IMR-90 (cell line): ENCODE results near the gene TMEM38A. TPM values are rescaled to one million over a fixed set of nuclear protein-coding genes. Genes with fewer than 3 reads are reported as not detected.
"Not testable (repeated sequence)": the region's sequence is repeated elsewhere in the genome, so short reads cannot be mapped to it uniquely, and the experiment has no call there.

ENCODE experiments used
- ATAC-seq: fragments of 200-7000 bp; cut with Tn5 transposase; 2 replicates; pipeline ENCODE4 v1.9.1; 2020; ENCODE audit warnings: low read depth, mild to moderate bottlenecking, moderate library complexity
- BruUV-seq: library from RNA; stranded (reverse); fragments of 400-500 nt; replicated peaks from 2 replicates; lab custom pipeline; 2021; lab: Mats Ljungman, UMichigan
- CTCF ChIA-PET: fragments of 300-600 bp; formaldehyde crosslinking; extraction: SDS; loops from one replicate; lab custom pipeline; 2021; ENCODE audit warnings: antibody characterized with exemption; lab: Yijun Ruan, JAX
- POLR2A ChIA-PET: fragments of 300-600 bp; sonication (Branson Sonifier 250); formaldehyde crosslinking; loops from one replicate; lab custom pipeline; 2022; ENCODE audit warnings: antibody characterized with exemption; ENCODE audit not compliant: unreplicated experiment; lab: Charles Lee
- DNase-seq: peaks from one replicate; pipeline ENCODE4 v3.0.0; 2013
- H2AFZ ChIP-seq: replicated peaks from 2 replicates; pipeline ENCODE3; 2013; ENCODE audit warnings: low read length, mild to moderate bottlenecking; ENCODE audit not compliant: poor library complexity
- H2AK5ac ChIP-seq: 2 replicates; pipeline ENCODE4 v1.6.1; 2013; ENCODE audit warnings: low read depth, low read length, inconsistent platforms
- H2AK9ac ChIP-seq: replicated peaks from 2 replicates; pipeline ENCODE3; 2013; ENCODE audit warnings: mild to moderate bottlenecking, low read depth, low read length, moderate library complexity; ENCODE audit not compliant: poor library complexity
- H2BK120ac ChIP-seq: 2 replicates; pipeline ENCODE4 v1.6.1; 2013; ENCODE audit warnings: low read depth, low read length, inconsistent platforms
- H2BK15ac ChIP-seq: 3 replicates; pipeline ENCODE4 v1.6.1; 2013; ENCODE audit warnings: low read depth, low read length, inconsistent platforms
- H2BK20ac ChIP-seq: 2 replicates; pipeline ENCODE4 v1.6.1; 2013; ENCODE audit warnings: low read depth, mild to moderate bottlenecking, inconsistent platforms, low read length, moderate library complexity
- H2BK5ac ChIP-seq: 2 replicates; pipeline ENCODE4 v1.6.1; 2013; ENCODE audit warnings: mild to moderate bottlenecking, low read depth, low read length, inconsistent platforms; ENCODE audit not compliant: poor library complexity, severe bottlenecking
- H3K14ac ChIP-seq: replicated peaks from 2 replicates; pipeline ENCODE4 v1.6.1; 2013; ENCODE audit warnings: low read depth, low read length, inconsistent platforms
- H3K18ac ChIP-seq: 2 replicates; pipeline ENCODE4 v1.6.1; 2013; ENCODE audit warnings: low read depth, low read length, control low read depth
- H3K23ac ChIP-seq: 2 replicates; pipeline ENCODE4 v1.6.1; 2013; ENCODE audit warnings: low read depth, low read length, inconsistent platforms
- H3K27ac ChIP-seq: 2 replicates; pipeline ENCODE4 v1.5.1; 2013; ENCODE audit warnings: mild to moderate bottlenecking, control low read depth, low read length; ENCODE audit not compliant: insufficient read depth
- H3K27me3 ChIP-seq: 2 replicates; pipeline ENCODE4 v1.6.1; 2013; ENCODE audit warnings: low read length; ENCODE audit not compliant: control insufficient read depth, insufficient read depth
- H3K36me3 ChIP-seq: 2 replicates; pipeline ENCODE4 v1.6.1; 2013; ENCODE audit warnings: low read length, mixed read lengths; ENCODE audit not compliant: control insufficient read depth, insufficient read depth
- H3K4ac ChIP-seq: 2 replicates; pipeline ENCODE4 v1.6.1; 2013; ENCODE audit warnings: low read depth, low read length, inconsistent platforms
- H3K4me1 ChIP-seq: 2 replicates; pipeline ENCODE4 v1.6.1; 2013; ENCODE audit warnings: low read length, mixed read lengths; ENCODE audit not compliant: control insufficient read depth, insufficient read depth
- H3K4me2 ChIP-seq: 2 replicates; pipeline ENCODE4 v1.6.1; 2013; ENCODE audit warnings: low read depth, mild to moderate bottlenecking, control low read depth, low read length, moderate library complexity
- H3K4me3 ChIP-seq: 2 replicates; pipeline ENCODE4 v1.5.1; 2013; ENCODE audit warnings: low read depth, mild to moderate bottlenecking, control low read depth, low read length, moderate library complexity; ENCODE audit not compliant: insufficient read depth
- H3K56ac ChIP-seq: 2 replicates; pipeline ENCODE4 v1.6.1; 2013; ENCODE audit warnings: low read length, inconsistent platforms; ENCODE audit not compliant: insufficient read depth; ENCODE audit errors: extremely low read depth
- H3K79me1 ChIP-seq, 2 experiments: 2 replicates each; pipeline ENCODE4 v1.6.1; 2013; ENCODE audit warnings: low read length in 2 of 2, inconsistent platforms in 1 of 2, low read depth in 1 of 2
- H3K9ac ChIP-seq: 2 replicates; pipeline ENCODE4 v1.6.1; 2013; ENCODE audit warnings: low read depth, low read length, control low read depth
- H3K9me1 ChIP-seq: 2 replicates; pipeline ENCODE4 v1.6.1; 2013; ENCODE audit warnings: low read length, inconsistent platforms; ENCODE audit not compliant: insufficient read depth
- H3K9me3 ChIP-seq: 2 replicates; pipeline ENCODE4 v1.6.1; 2013; ENCODE audit warnings: low read length; ENCODE audit not compliant: control insufficient read depth, insufficient read depth
- H4K20me1 ChIP-seq: 2 replicates; pipeline ENCODE4 v1.6.1; 2013; ENCODE audit warnings: low read length, inconsistent platforms; ENCODE audit not compliant: insufficient read depth
- H4K5ac ChIP-seq: 2 replicates; pipeline ENCODE4 v1.6.1; 2013; ENCODE audit warnings: mild to moderate bottlenecking, low read depth, low read length, control low read depth
- H4K8ac ChIP-seq, 2 experiments: 2 replicates each; pipeline ENCODE4 v1.6.1; 2013; ENCODE audit warnings: low read depth in 2 of 2, low read length in 2 of 2, control low read depth in 1 of 2, inconsistent platforms in 1 of 2
- H4K91ac ChIP-seq: 2 replicates; pipeline ENCODE4 v1.6.1; 2013; ENCODE audit warnings: low read depth, low read length, inconsistent platforms; ENCODE audit not compliant: insufficient read depth
- MAZ ChIP-seq: IDR thresholded peaks from 2 replicates; pipeline ENCODE4 v1.6.1; 2012; ENCODE audit warnings: low read depth, mild to moderate bottlenecking, low read length, improper control_type of control experiment, moderate library complexity, borderline replicate concordance
- MXI1 ChIP-seq: IDR thresholded peaks from 2 replicates; pipeline ENCODE4 v1.6.1; 2012; ENCODE audit warnings: low read depth, mild to moderate bottlenecking, low read length, moderate library complexity, borderline replicate concordance
- NFE2L2 ChIP-seq: fragments of 150-350 bp; IDR thresholded peaks from 2 replicates; pipeline ENCODE4 v1.6.1; 2016; ENCODE audit warnings: low read depth, mild to moderate bottlenecking, low read length
- POLR2A ChIP-seq: IDR thresholded peaks from 2 replicates; pipeline ENCODE4 v1.6.1; 2012; ENCODE audit warnings: mild to moderate bottlenecking, low read depth, low read length
- RAD21 ChIP-seq: IDR thresholded peaks from 2 replicates; pipeline ENCODE4 v1.6.1; 2012; ENCODE audit warnings: low read length, improper control_type of control experiment
- RFX5 ChIP-seq: IDR thresholded peaks from 2 replicates; pipeline ENCODE4 v1.8.0; 2012; ENCODE audit warnings: low read depth, mild to moderate bottlenecking, low read length, moderate library complexity
- WGBS, 2 experiments: methylation state at CpG; one replicate each; pipeline versions ENCODE4 v1.1.5 to v1.1.7; 2013; ENCODE audit warnings: missing lambda C conversion rate in 2 of 2; ENCODE audit not compliant: insufficient read length in 1 of 2; ENCODE audit errors: extremely low coverage in 2 of 2; 5-methylcytosine and 5-hydroxymethylcytosine counted together
- dilution Hi-C: fragments of 300-500 bp; cut with HindIII; formaldehyde crosslinking; loops from one replicate; pipeline ENCODE4 v1.14.3; 2018; ENCODE audit warnings: low sequenced_read_pairs; ENCODE audit not compliant: unreplicated experiment
- in situ Hi-C: fragments of 300-500 bp; cut with MboI; formaldehyde crosslinking; loops from 3 replicates; pipeline ENCODE4 v1.14.3; 2019; ENCODE audit warnings: low sequenced_read_pairs, inconsistent platforms, mixed read lengths
- intact Hi-C: fragments of 100-400 bp; cut with micrococcal nuclease; formaldehyde crosslinking; loops from 2 replicates; pipeline ENCODE4 v1.10.0; 2022
- polyA plus RNA-seq, 3 experiments: library from polyadenylated mRNA; depleted of rRNA; stranded (reverse); fragments of >200 nt; gene quantifications; 2 replicates each; pipeline ENCODE4 v1.2.3, GENCODE V29; 2012; ENCODE audit warnings: low replicate concordance in 1 of 3
- total RNA-seq: library from RNA; depleted of rRNA; stranded (reverse); fragments of >200 nt; gene quantifications from 2 replicates; pipeline ENCODE4 v1.2.3, GENCODE V29; 2012
- TF ChIP-seq, protein P1 (sequence below): fragments of 150-350 bp; IDR thresholded peaks from 2 replicates; pipeline ENCODE4 v1.6.1; 2017; ENCODE audit warnings: mild to moderate bottlenecking, antibody characterized with exemption, low read length, low read depth

The TMEM38A gene
- total and polyA plus RNA-seq, 2 of the 4 experiments (the other 2 are of a cell fraction): 1.3 to 2.0 TPM

DNA sequence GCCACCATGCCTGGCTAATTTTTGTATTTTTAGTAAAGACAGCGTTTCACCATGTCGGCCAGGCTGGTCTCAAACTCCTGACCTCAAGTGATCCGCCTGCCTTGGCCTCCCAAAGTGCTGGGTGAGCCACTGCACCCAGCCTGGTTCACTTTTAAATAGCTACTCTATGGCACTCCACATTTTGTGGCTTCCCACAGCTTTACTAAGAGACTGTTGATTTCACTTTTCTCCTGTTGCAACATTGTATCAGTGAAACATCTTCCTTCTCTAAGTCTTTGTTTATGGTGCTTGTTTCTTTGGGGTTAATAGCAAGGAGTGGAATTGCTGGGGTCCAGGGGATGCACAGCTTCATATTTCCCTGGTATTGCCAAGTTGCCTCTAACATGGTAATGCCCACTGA lies 12.3 kb downstream of the TMEM38A start:
- CTCF ChIA-PET: no interaction called here

DNA sequence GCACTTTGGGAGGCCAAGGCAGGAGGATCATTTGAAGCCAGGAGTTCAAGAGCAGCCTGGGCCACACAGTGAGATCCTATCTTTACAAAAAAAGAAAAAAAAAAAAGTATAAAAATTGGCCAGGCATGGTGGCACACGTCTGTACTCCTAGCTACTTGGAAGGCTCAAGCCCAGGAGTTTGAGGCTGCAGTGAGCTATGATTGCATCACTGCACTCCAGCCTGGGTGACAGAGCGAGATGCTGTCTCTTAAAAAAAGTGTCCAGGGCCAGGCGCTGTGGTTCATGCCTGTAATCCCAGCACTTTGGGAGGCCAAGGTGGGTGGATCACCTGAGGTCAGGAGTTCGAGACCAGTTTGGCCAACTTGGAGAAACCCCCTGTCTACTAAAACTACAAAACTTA lies 12.9 kb downstream of the TMEM38A start:
- CTCF ChIA-PET, ATAC-seq, H3K4me2 ChIP-seq: not testable (repeated sequence)

More for the DNA sequence above, 12.3 kb downstream of the TMEM38A start:
- Histone ChIP-seq H2BK120ac (no peak overlapping the region), H2BK20ac (no peak overlapping the region), H2AK9ac (no peak overlapping the region), H3K23ac (no peak overlapping the region), H3K4me1 (no peaks in the 10 kb centered on the region), H3K27me3 (no peaks in the 10 kb centered on the region), H2BK15ac (no peak overlapping the region), H4K91ac (no peak overlapping the region), H4K5ac (no peak overlapping the region), H3K9me3 (no peaks in the 10 kb centered on the region), H3K18ac (no peak overlapping the region), H2BK5ac (no peak overlapping the region), H3K4ac (no peak overlapping the region), H3K56ac (no peak overlapping the region), H3K9ac (no peak overlapping the region), H3K4me3 (no peak overlapping the region), H3K9me1 (no peaks in the 10 kb centered on the region), H3K27ac (no peak overlapping the region), H4K8ac (no peak overlapping the region), H3K36me3 (no peaks in the 10 kb centered on the region), H3K14ac (no peak overlapping the region), H3K79me1 (no peaks in the 10 kb centered on the region), H4K20me1 (no peaks in the 10 kb centered on the region), H2AFZ (no peak overlapping the region), H2AK5ac (no peak overlapping the region), H3K4me2 (no peak overlapping the region)
- in situ Hi-C loops: no loop called here
- POLR2A ChIA-PET: no interaction called here
- ATAC-seq (no peak), DNase-seq (no peak)
- dilution Hi-C loops: no loop called here
- WGBS, 2 experiments: 90% methylated on average over 2 of the region's 3 CpGs; no CpG with 5 or more reads in 1 of the 2 experiments
- no peak for TF ChIP-seq RAD21
- no peak for TF ChIP-seq MXI1
- no peak for TF ChIP-seq MAZ
- TF ChIP-seq NFE2L2: no peak
- no peak for TF ChIP-seq POLR2A
- TF ChIP-seq, protein P1, sequence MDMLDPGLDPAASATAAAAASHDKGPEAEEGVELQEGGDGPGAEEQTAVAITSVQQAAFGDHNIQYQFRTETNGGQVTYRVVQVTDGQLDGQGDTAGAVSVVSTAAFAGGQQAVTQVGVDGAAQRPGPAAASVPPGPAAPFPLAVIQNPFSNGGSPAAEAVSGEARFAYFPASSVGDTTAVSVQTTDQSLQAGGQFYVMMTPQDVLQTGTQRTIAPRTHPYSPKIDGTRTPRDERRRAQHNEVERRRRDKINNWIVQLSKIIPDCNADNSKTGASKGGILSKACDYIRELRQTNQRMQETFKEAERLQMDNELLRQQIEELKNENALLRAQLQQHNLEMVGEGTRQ: no peak
- no peak for TF ChIP-seq RFX5
- intact Hi-C loops: no loop called here
- no TSS peak for BruUV-seq

More for the DNA sequence above, 12.9 kb downstream of the TMEM38A start:
- H3K79me1 ChIP-seq, H3K27ac ChIP-seq, H2AK9ac ChIP-seq, H3K14ac ChIP-seq, H3K9me3 ChIP-seq, H3K36me3 ChIP-seq, H4K20me1 ChIP-seq, dilution Hi-C loops, H3K4me3 ChIP-seq, DNase-seq, intact Hi-C loops, H4K91ac ChIP-seq, H3K4me1 ChIP-seq, H3K9me1 ChIP-seq, in situ Hi-C loops, H3K18ac ChIP-seq, H2BK15ac ChIP-seq, H2AFZ ChIP-seq, H2BK20ac ChIP-seq, H2AK5ac ChIP-seq, BruUV-seq, H2BK120ac ChIP-seq, H2BK5ac ChIP-seq, H3K9ac ChIP-seq, H4K8ac ChIP-seq, H3K56ac ChIP-seq, H4K5ac ChIP-seq, H3K23ac ChIP-seq, H3K27me3 ChIP-seq, POLR2A ChIA-PET, H3K4ac ChIP-seq: not testable (repeated sequence)
- 94% methylated on average over 2 of the region's 4 CpGs; no CpG with 5 or more reads in 1 of the 2 experiments for WGBS, 2 experiments
